Skeletal muscle satellite cell (primary cell): ENCODE data around the gene TM6SF1. TPM values are rescaled to one million over a fixed set of nuclear protein-coding genes. Genes with fewer than 3 reads are reported as not detected.

ENCODE experiments used
- small RNA-seq: library from RNA; depleted of rRNA; stranded (forward); fragments of <200 nt; gene quantifications from one replicate; pipeline ENCODE3, GENCODE V24; 2012

The TM6SF1 gene

Small RNA genes within 50 kb of the gene (small RNA-seq; reads per million reads assigned to genes)
- not detected for gene MIR4515
